Neural cell (in vitro differentiated cells): ENCODE measurements around the gene DENND4A. TPM values are rescaled to one million over a fixed set of nuclear protein-coding genes. Genes with fewer than 3 reads are reported as not detected.

ENCODE experiments used
- H2AFZ ChIP-seq: fragments of 200-600, 300-800 bp; sonication (generic), shearing (Covaris generic); 2 replicates; pipeline ENCODE4 v1.6.0; 2014; ENCODE audit warnings: low read depth, mild to moderate bottlenecking, antibody characterized with exemption, low read length, moderate library complexity
- H3F3A ChIP-seq: fragments of 200-600 bp; shearing (Covaris generic); 2 replicates; pipeline ENCODE4 v1.6.1; 2016; ENCODE audit warnings: mild to moderate bottlenecking, moderate library complexity, mixed read lengths, antibody characterized with exemption, low read length; ENCODE audit not compliant: insufficient read depth, poor library complexity, severe bottlenecking
- H3K27ac ChIP-seq: fragments of 200-600, 300-800 bp; sonication (generic), shearing (Covaris generic); 2 replicates; pipeline ENCODE4 v1.5.1; 2014; ENCODE audit warnings: mild to moderate bottlenecking, low read length, moderate library complexity
- H3K27me3 ChIP-seq: fragments of 300-800, 200-600 bp; sonication (generic), shearing (Covaris generic); 2 replicates; pipeline ENCODE4 v1.6.0; 2014; ENCODE audit warnings: mild to moderate bottlenecking, low read depth, low read length, moderate library complexity; ENCODE audit not compliant: insufficient read depth
- H3K36me3 ChIP-seq: fragments of 300-800, 200-600 bp; sonication (generic), shearing (Covaris generic); 2 replicates; pipeline ENCODE4 v1.5.1; 2014; ENCODE audit warnings: mild to moderate bottlenecking, antibody characterized with exemption, low read length, moderate library complexity; ENCODE audit not compliant: insufficient read depth
- H3K4me2 ChIP-seq: fragments of 300-800, 200-600 bp; sonication (generic), shearing (Covaris generic); 2 replicates; pipeline ENCODE4 v1.6.0; 2014; ENCODE audit warnings: mild to moderate bottlenecking, low read length
- H3K4me3 ChIP-seq: fragments of 300-800, 200-600 bp; sonication (generic), shearing (Covaris generic); 2 replicates; pipeline ENCODE4 v1.5.1; 2014; ENCODE audit warnings: mild to moderate bottlenecking, low read length, moderate library complexity
- H3K79me2 ChIP-seq: fragments of 200-600 bp; shearing (Covaris generic); replicated peaks from 2 replicates; pipeline ENCODE4 v1.6.0; 2014; ENCODE audit warnings: mild to moderate bottlenecking, low read length, moderate library complexity; ENCODE audit not compliant: insufficient read depth
- H3K9ac ChIP-seq: fragments of 300-800, 200-600 bp; sonication (generic), shearing (Covaris generic); 2 replicates; pipeline ENCODE4 v1.6.1; 2016; ENCODE audit warnings: mild to moderate bottlenecking, low read length, mixed read lengths
- H3K9me2 ChIP-seq: fragments of 200-600 bp; shearing (Covaris generic); 2 replicates; pipeline ENCODE4 v1.6.1; 2016; ENCODE audit warnings: mild to moderate bottlenecking, low read length, mixed read lengths; ENCODE audit not compliant: insufficient read depth
- H3K9me3 ChIP-seq: fragments of 200-600, 300-800 bp; sonication (generic), shearing (Covaris generic); 2 replicates; pipeline ENCODE4 v1.6.1; 2016; ENCODE audit warnings: mild to moderate bottlenecking, mixed run types, low read length, moderate library complexity, mixed read lengths
- H4K20me1 ChIP-seq: fragments of 200-600 bp; shearing (Covaris generic); 2 replicates; pipeline ENCODE4 v1.6.1; 2016; ENCODE audit warnings: mild to moderate bottlenecking, mixed run types; ENCODE audit not compliant: insufficient read depth
- EP300 ChIP-seq: fragments of 450-650 bp; conservative IDR thresholded peaks from 2 replicates; pipeline ENCODE4 v1.6.1; 2014; ENCODE audit warnings: antibody characterized with exemption, mild to moderate bottlenecking, moderate library complexity; ENCODE audit not compliant: poor library complexity, severe bottlenecking
- EZH2 ChIP-seq: fragments of 200-600, 300-800 bp; shearing (Covaris generic), sonication (generic); IDR thresholded peaks from 2 replicates; pipeline ENCODE4 v1.6.1; 2014; ENCODE audit warnings: antibody characterized with exemption, low read length, borderline replicate concordance, mild to moderate bottlenecking; ENCODE audit not compliant: insufficient read depth, poor library complexity, severe bottlenecking
- MXI1 ChIP-seq: fragments of 450-650 bp; conservative IDR thresholded peaks from 2 replicates; pipeline ENCODE4 v1.6.1; 2014; ENCODE audit warnings: antibody characterized with exemption, mild to moderate bottlenecking; ENCODE audit not compliant: poor library complexity, severe bottlenecking
- POLR2AphosphoS5 ChIP-seq: IDR thresholded peaks from 2 replicates; pipeline ENCODE4 v1.6.1; 2012
- RAD21 ChIP-seq: fragments of 450-650 bp; conservative IDR thresholded peaks from 2 replicates; pipeline ENCODE4 v1.6.1; 2014; ENCODE audit warnings: antibody characterized with exemption, mild to moderate bottlenecking, moderate library complexity
- SMC3 ChIP-seq: fragments of 450-650 bp; conservative IDR thresholded peaks from 2 replicates; pipeline ENCODE4 v1.6.1; 2014; ENCODE audit warnings: antibody characterized with exemption, mild to moderate bottlenecking, moderate library complexity; ENCODE audit not compliant: poor library complexity
- polyA plus RNA-seq: library from polyadenylated mRNA; depleted of rRNA; stranded (reverse); fragments of >200 nt; gene quantifications from 2 replicates; pipeline ENCODE4 v1.2.3, GENCODE V29; 2014
- TF ChIP-seq, protein P1 (sequence below): IDR thresholded peaks from 2 replicates; pipeline ENCODE4 v1.6.1; 2012; ENCODE audit warnings: borderline replicate concordance
- TF ChIP-seq, protein P2 (sequence below): fragments of 450-650 bp; IDR thresholded peaks from 2 replicates; pipeline ENCODE4 v1.5.1; 2014; ENCODE audit warnings: antibody characterized with exemption, mild to moderate bottlenecking, moderate library complexity; ENCODE audit not compliant: poor library complexity, severe bottlenecking

DENND4A gene
- polyA plus RNA-seq, 1 donor from 2014 or later = 7.5 TPM

DNA sequence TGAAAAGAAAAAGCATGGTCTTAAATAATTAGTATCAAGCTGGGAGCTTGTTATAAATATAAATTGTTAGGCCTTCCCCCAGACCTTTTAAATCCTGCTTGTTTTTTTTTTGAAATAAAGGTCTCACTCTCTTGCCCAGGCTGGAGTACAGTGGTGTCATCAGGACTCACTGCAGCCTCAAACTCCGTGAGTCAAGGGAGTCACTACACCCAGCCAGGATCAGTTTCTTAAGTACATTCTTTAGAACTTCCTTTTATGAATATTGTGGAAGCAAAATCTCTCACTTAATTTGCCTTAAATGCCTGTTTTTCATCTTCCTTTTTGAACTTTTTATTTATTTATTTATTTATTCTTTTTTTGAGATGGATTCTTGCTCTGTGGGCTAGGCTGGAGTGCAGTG is 20.8 kb upstream of the DENND4A start:
- Histone ChIP-seq H3F3A (no peaks in the 10 kb centered on the region), H3K9me3 (no peaks in the 10 kb centered on the region), H3K9ac (no peak overlapping the region), H3K9me2 (no peaks in the 10 kb centered on the region), H3K36me3 (no peaks in the 10 kb centered on the region), H3K27me3 (no peaks in the 10 kb centered on the region), H3K27ac (no peak overlapping the region), H3K4me2 (no peak overlapping the region), H3K79me2 (no peaks in the 10 kb centered on the region), H2AFZ (no peak overlapping the region), H4K20me1 (no peaks in the 10 kb centered on the region), H3K4me3 (no peak overlapping the region)
- TF ChIP-seq, protein P1, sequence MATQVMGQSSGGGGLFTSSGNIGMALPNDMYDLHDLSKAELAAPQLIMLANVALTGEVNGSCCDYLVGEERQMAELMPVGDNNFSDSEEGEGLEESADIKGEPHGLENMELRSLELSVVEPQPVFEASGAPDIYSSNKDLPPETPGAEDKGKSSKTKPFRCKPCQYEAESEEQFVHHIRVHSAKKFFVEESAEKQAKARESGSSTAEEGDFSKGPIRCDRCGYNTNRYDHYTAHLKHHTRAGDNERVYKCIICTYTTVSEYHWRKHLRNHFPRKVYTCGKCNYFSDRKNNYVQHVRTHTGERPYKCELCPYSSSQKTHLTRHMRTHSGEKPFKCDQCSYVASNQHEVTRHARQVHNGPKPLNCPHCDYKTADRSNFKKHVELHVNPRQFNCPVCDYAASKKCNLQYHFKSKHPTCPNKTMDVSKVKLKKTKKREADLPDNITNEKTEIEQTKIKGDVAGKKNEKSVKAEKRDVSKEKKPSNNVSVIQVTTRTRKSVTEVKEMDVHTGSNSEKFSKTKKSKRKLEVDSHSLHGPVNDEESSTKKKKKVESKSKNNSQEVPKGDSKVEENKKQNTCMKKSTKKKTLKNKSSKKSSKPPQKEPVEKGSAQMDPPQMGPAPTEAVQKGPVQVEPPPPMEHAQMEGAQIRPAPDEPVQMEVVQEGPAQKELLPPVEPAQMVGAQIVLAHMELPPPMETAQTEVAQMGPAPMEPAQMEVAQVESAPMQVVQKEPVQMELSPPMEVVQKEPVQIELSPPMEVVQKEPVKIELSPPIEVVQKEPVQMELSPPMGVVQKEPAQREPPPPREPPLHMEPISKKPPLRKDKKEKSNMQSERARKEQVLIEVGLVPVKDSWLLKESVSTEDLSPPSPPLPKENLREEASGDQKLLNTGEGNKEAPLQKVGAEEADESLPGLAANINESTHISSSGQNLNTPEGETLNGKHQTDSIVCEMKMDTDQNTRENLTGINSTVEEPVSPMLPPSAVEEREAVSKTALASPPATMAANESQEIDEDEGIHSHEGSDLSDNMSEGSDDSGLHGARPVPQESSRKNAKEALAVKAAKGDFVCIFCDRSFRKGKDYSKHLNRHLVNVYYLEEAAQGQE = no peak
- no peak for TF ChIP-seq POLR2AphosphoS5
- no peak for TF ChIP-seq RAD21
- no peak for TF ChIP-seq SMC3
- TF ChIP-seq, protein P2, sequence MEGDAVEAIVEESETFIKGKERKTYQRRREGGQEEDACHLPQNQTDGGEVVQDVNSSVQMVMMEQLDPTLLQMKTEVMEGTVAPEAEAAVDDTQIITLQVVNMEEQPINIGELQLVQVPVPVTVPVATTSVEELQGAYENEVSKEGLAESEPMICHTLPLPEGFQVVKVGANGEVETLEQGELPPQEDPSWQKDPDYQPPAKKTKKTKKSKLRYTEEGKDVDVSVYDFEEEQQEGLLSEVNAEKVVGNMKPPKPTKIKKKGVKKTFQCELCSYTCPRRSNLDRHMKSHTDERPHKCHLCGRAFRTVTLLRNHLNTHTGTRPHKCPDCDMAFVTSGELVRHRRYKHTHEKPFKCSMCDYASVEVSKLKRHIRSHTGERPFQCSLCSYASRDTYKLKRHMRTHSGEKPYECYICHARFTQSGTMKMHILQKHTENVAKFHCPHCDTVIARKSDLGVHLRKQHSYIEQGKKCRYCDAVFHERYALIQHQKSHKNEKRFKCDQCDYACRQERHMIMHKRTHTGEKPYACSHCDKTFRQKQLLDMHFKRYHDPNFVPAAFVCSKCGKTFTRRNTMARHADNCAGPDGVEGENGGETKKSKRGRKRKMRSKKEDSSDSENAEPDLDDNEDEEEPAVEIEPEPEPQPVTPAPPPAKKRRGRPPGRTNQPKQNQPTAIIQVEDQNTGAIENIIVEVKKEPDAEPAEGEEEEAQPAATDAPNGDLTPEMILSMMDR = no peak
- TF ChIP-seq EP300 = no peak
- no peak for TF ChIP-seq MXI1
- no peak for TF ChIP-seq EZH2

DNA sequence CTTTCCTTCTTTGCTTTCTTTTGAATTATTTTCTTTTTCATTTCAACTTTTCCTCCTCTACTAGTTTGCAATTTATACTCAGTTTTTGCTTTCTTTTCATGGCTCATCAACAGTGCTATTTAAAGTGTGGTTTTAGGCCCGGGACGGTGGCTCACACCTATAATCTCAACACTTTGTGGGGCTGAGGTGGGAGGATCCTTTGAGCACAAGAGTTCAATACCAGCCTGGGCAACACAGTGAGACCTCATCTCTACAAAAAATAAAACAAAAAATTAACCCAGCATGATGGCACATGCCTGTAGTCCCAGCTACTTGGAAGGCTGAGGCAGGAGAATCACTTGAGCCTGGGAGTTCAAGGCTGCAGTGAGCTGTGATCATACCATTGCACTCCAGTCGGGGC is 20.4 kb upstream of the DENND4A start:
- Histone ChIP-seq H3K27ac (no peak overlapping the region), H4K20me1 (no peaks in the 10 kb centered on the region), H3K79me2 (no peaks in the 10 kb centered on the region), H3K9ac (no peak overlapping the region), H3F3A (no peaks in the 10 kb centered on the region), H3K4me3 (no peak overlapping the region), H3K9me2 (no peaks in the 10 kb centered on the region), H3K9me3 (no peaks in the 10 kb centered on the region), H2AFZ (no peak overlapping the region), H3K27me3 (no peaks in the 10 kb centered on the region), H3K36me3 (no peaks in the 10 kb centered on the region), H3K4me2 (no peak overlapping the region)
- TF ChIP-seq, protein P1 = no peak
- TF ChIP-seq EZH2 = no peak
- TF ChIP-seq MXI1 = no peak
- no peak for TF ChIP-seq SMC3
- TF ChIP-seq RAD21 = no peak
